ENCODE measurements around the gene PDSS2. TPM values are rescaled to one million over a fixed set of nuclear protein-coding genes. Genes with fewer than 3 reads are reported as not detected.

Gene PDSS2
- polyA plus RNA-seq, 1 of the 3 experiments (the other 2 are of a cell fraction), result 5.6 TPM

DNA sequence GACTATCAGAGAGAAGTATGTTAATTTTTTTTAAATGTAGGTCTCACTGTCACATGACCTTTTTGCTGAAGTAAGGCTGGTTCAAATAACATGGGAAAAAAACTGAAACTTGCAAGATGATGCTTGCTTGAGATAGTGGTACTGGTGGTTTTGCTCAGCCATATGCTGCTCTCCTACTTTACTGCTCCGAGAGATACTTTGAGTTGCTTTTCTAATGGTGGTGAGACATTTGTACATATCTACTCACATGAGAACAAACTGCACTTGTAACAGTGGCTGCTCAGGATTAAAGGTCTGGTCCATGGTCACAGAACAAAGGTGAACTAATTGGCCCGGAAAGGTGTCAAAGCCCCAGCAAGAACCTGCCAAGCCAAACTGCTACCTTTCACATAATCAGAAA is 237.8 kb downstream of the PDSS2 start (continued):
- TF ChIP-seq, protein P1, sequence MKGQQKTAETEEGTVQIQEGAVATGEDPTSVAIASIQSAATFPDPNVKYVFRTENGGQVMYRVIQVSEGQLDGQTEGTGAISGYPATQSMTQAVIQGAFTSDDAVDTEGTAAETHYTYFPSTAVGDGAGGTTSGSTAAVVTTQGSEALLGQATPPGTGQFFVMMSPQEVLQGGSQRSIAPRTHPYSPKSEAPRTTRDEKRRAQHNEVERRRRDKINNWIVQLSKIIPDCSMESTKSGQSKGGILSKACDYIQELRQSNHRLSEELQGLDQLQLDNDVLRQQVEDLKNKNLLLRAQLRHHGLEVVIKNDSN (IDR thresholded peaks at IDR 0.05; ENCODE audit: borderline replicate concordance, low read depth), result no peak
- TF ChIP-seq YY1 (IDR thresholded peaks at IDR 0.05; ENCODE audit: low read depth), result no peak
- TF ChIP-seq, protein P2, sequence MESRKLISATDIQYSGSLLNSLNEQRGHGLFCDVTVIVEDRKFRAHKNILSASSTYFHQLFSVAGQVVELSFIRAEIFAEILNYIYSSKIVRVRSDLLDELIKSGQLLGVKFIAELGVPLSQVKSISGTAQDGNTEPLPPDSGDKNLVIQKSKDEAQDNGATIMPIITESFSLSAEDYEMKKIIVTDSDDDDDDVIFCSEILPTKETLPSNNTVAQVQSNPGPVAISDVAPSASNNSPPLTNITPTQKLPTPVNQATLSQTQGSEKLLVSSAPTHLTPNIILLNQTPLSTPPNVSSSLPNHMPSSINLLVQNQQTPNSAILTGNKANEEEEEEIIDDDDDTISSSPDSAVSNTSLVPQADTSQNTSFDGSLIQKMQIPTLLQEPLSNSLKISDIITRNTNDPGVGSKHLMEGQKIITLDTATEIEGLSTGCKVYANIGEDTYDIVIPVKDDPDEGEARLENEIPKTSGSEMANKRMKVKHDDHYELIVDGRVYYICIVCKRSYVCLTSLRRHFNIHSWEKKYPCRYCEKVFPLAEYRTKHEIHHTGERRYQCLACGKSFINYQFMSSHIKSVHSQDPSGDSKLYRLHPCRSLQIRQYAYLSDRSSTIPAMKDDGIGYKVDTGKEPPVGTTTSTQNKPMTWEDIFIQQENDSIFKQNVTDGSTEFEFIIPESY (IDR thresholded peaks at IDR 0.05; ENCODE audit: borderline replicate concordance, low read depth), result no peak
- TF ChIP-seq, protein P3, sequence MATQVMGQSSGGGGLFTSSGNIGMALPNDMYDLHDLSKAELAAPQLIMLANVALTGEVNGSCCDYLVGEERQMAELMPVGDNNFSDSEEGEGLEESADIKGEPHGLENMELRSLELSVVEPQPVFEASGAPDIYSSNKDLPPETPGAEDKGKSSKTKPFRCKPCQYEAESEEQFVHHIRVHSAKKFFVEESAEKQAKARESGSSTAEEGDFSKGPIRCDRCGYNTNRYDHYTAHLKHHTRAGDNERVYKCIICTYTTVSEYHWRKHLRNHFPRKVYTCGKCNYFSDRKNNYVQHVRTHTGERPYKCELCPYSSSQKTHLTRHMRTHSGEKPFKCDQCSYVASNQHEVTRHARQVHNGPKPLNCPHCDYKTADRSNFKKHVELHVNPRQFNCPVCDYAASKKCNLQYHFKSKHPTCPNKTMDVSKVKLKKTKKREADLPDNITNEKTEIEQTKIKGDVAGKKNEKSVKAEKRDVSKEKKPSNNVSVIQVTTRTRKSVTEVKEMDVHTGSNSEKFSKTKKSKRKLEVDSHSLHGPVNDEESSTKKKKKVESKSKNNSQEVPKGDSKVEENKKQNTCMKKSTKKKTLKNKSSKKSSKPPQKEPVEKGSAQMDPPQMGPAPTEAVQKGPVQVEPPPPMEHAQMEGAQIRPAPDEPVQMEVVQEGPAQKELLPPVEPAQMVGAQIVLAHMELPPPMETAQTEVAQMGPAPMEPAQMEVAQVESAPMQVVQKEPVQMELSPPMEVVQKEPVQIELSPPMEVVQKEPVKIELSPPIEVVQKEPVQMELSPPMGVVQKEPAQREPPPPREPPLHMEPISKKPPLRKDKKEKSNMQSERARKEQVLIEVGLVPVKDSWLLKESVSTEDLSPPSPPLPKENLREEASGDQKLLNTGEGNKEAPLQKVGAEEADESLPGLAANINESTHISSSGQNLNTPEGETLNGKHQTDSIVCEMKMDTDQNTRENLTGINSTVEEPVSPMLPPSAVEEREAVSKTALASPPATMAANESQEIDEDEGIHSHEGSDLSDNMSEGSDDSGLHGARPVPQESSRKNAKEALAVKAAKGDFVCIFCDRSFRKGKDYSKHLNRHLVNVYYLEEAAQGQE (IDR thresholded peaks at IDR 0.05; ENCODE audit: low read depth, low read length), result no peak

DNA sequence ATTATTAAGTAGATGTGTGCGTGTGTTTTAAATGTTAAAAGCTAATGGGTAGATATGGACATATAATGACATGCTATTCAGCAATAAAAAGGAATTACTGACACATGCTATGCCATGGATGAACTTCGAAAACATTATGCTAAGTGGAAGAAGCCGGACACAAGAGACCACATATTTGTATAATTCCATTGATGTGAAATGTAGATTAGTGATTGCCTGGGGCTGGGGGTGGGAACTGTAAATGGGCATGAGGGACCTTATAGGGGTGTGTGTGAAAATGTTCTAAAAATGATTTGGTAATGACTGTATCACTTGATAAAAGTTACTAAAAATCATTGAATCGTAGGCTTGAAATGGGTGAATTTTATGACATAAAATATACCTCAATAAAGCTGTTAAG is 239.5 kb downstream of the PDSS2 start:
- Histone ChIP-seq H3K4me3 (ENCODE audit: low read depth in 2 of 2, low read length in 1 of 2) (no peak overlapping the region), H3K27me3 (ENCODE audit: insufficient read depth) (no peaks in the 10 kb centered on the region), H2AFZ (ENCODE audit: low read depth) (no peak overlapping the region), H4K20me1 (ENCODE audit: insufficient read depth) (no peaks in the 10 kb centered on the region), H3K9ac (no peak overlapping the region), H3F3A (replicated peaks; ENCODE audit: insufficient read depth) (no peaks in the 10 kb centered on the region), H3K9me3 (no peaks in the 10 kb centered on the region), H3K27ac (ENCODE audit: low read depth in 2 of 2, low read length in 1 of 2) (no peak overlapping the region), H3K9me2 (no peaks in the 10 kb centered on the region), H3K4me2 (no peak overlapping the region), H3K4me1 (ENCODE audit: control insufficient read depth in 1 of 2, insufficient read depth in 2 of 2, low read depth in 1 of 2, low read length in 1 of 2) (no peaks in the 10 kb centered on the region), H3K79me2 (ENCODE audit: insufficient read depth) (no peaks in the 10 kb centered on the region), H3K36me3 (replicated peaks in 1 of 2; ENCODE audit: control insufficient read depth in 1 of 2, insufficient read depth in 2 of 2, low read length in 1 of 2) (no peaks in the 10 kb centered on the region)
- POLR2A ChIA-PET, result no interaction called here
- no peak for DNase-seq
- 92% methylated on average over 4 of the region's 4 CpGs for WGBS (ENCODE audit: low lambda C conversion rate)
- CTCF ChIA-PET, result interaction anchor here (0.9 kb wide), 1 partner anchor 41 kb away, joined by 3 read pairs; no protein-coding TSS in a partner anchor
- TF ChIP-seq EZH2phosphoT487 (IDR thresholded peaks at IDR 0.05; ENCODE audit: borderline replicate concordance, low read depth), result no peak
- no peak for TF ChIP-seq GABPA (IDR thresholded peaks at IDR 0.05; ENCODE audit: low read depth)
- TF ChIP-seq POLR2AphosphoS5 (IDR thresholded peaks at IDR 0.05; ENCODE audit: low read depth, low read length), result no peak
- TF ChIP-seq RCOR1 (IDR thresholded peaks at IDR 0.05; ENCODE audit: low read length), result no peak
- TF ChIP-seq JUND (IDR thresholded peaks at IDR 0.05), result no peak
- no peak for TF ChIP-seq SIN3A (IDR thresholded peaks at IDR 0.05; ENCODE audit: borderline replicate concordance, low read depth, low read length)
- TF ChIP-seq MXI1 (IDR thresholded peaks at IDR 0.05; ENCODE audit: low read depth, low read length), result no peak
- TF ChIP-seq GATA2 (CRISPR knock-in tag; IDR thresholded peaks at IDR 0.05), result no peak
- no peak for TF ChIP-seq YY1 (IDR thresholded peaks at IDR 0.05; ENCODE audit: low read depth)
- TF ChIP-seq, protein P4, sequence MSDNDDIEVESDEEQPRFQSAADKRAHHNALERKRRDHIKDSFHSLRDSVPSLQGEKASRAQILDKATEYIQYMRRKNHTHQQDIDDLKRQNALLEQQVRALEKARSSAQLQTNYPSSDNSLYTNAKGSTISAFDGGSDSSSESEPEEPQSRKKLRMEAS (IDR thresholded peaks at IDR 0.05; ENCODE audit: low read depth), result no peak
- no peak for TF ChIP-seq FOXM1 (IDR thresholded peaks at IDR 0.05; ENCODE audit: low read depth)
- TF ChIP-seq MEF2A (IDR thresholded peaks at IDR 0.05; ENCODE audit: borderline replicate concordance, low read depth), result no peak
- TF ChIP-seq, protein P3 (IDR thresholded peaks at IDR 0.05; ENCODE audit: low read depth, low read length), result no peak
- no peak for TF ChIP-seq RXRA (IDR thresholded peaks at IDR 0.05; ENCODE audit: borderline replicate concordance, low read depth)
- TF ChIP-seq FOXJ3 (CRISPR knock-in tag; IDR thresholded peaks at IDR 0.05), result no peak
- no peak for TF ChIP-seq PBX3 (IDR thresholded peaks at IDR 0.05)
